Measurements from ENCODE around the gene HMBS.

DNA sequence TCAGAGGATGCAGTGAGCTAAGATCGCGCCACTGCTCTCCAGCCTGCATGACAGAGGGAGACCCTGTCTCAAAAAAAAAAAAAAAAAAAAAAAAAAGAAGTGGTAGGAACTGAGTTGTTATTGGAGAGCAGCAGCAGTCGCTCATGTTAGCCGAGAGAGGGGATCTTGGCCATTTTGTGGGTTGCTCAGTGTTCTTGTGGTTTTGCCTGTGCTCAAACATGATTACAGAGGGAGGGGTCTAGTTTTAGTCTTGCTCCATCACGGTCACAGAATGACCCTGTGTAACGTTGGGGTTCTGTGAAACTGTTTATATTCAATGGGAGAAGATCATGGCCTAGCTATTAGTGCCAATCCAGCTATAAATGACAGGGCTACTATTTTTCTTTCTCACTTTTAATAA, 15.0 kb downstream of the HMBS start:
- TF ChIP-seq, protein P1, sequence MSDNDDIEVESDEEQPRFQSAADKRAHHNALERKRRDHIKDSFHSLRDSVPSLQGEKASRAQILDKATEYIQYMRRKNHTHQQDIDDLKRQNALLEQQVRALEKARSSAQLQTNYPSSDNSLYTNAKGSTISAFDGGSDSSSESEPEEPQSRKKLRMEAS (IDR thresholded peaks at IDR 0.05) = no peak
- TF ChIP-seq TAF1 (IDR thresholded peaks at IDR 0.05; ENCODE audit: low read depth, low read length) = no peak
- TF ChIP-seq, protein P2, sequence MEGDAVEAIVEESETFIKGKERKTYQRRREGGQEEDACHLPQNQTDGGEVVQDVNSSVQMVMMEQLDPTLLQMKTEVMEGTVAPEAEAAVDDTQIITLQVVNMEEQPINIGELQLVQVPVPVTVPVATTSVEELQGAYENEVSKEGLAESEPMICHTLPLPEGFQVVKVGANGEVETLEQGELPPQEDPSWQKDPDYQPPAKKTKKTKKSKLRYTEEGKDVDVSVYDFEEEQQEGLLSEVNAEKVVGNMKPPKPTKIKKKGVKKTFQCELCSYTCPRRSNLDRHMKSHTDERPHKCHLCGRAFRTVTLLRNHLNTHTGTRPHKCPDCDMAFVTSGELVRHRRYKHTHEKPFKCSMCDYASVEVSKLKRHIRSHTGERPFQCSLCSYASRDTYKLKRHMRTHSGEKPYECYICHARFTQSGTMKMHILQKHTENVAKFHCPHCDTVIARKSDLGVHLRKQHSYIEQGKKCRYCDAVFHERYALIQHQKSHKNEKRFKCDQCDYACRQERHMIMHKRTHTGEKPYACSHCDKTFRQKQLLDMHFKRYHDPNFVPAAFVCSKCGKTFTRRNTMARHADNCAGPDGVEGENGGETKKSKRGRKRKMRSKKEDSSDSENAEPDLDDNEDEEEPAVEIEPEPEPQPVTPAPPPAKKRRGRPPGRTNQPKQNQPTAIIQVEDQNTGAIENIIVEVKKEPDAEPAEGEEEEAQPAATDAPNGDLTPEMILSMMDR (IDR thresholded peaks at IDR 0.05; ENCODE audit: control extremely low read depth in 1 of 3, insufficient read depth in 1 of 3, low read depth in 1 of 3, low read length in 3 of 3) = no peak
- no peak for TF ChIP-seq CBX8 (IDR thresholded peaks at IDR 0.05; ENCODE audit: borderline replicate concordance, low read depth, low read length)
